ENCODE data around the gene SPTBN1. TPM values are rescaled to one million over a fixed set of nuclear protein-coding genes. Genes with fewer than 3 reads are reported as not detected.
"Not testable (repeated sequence)": the region's sequence is repeated elsewhere in the genome, so short reads cannot be mapped to it uniquely, and the experiment has no call there.

The SPTBN1 gene
- total RNA-seq, 1 experiment from 2014 or later: 202 TPM

DNA sequence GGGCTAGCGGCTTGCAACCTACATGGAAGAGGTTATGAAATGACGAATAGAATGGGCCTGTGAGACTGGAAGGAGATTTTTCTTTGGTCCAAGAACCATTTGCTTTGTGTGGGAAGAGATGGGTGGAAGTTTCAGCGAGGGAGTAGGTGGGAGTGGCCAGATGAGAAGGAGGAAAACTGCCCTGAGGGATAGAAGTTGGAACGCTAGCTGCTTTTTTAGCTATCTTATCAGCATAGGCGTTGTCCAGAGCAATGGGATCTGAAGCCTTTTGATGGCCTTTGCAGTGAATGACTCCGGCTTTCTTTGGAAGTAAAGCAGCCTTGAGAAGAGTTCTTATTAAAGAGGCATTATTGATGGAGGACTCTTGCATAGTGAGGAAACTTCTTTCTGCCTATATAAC is 52.4 kb downstream of the SPTBN1 start:
- ATAC-seq (no peak), DNase-seq (no peak)
- Histone ChIP-seq H3K9ac (ENCODE audit: low read length) (no peak overlapping the region), H3K79me2 (ENCODE audit: low read length) (no peaks in the 10 kb centered on the region), H3K9me2 (replicated peaks; ENCODE audit: low read length) (no peaks in the 10 kb centered on the region), H3K27ac (ENCODE audit: low read length) (no peak overlapping the region), H3K36me3 (ENCODE audit: low read depth, low read length) (no peaks in the 10 kb centered on the region), H4K20me1 (ENCODE audit: low read length) (no peaks in the 10 kb centered on the region), H3K9me3 (ENCODE audit: low read length) (no peaks in the 10 kb centered on the region), H3F3A (ENCODE audit: low read length, unreplicated experiment) (no peaks in the 10 kb centered on the region), H3K4me1 (ENCODE audit: insufficient read depth, low read length) (peaks cover 9% of the 10 kb centered on the region; the same call in 1 of the 2 replicates), H3K4me3 (ENCODE audit: low read length) (no peak overlapping the region), H2AFZ (ENCODE audit: low read length) (no peak overlapping the region), H3K27me3 (ENCODE audit: low read length) (no peaks in the 10 kb centered on the region), H3K4me2 (ENCODE audit: low read length) (no peak overlapping the region)
- no peak for TF ChIP-seq EZH2 (IDR thresholded peaks at IDR 0.05; ENCODE audit: low read length, unreplicated experiment)
- TF ChIP-seq EZH2phosphoT487 (IDR thresholded peaks at IDR 0.05; ENCODE audit: borderline replicate concordance, low read length): no peak
- no peak for TF ChIP-seq CTCF (conservative IDR thresholded peaks at IDR 0.05; ENCODE audit: low read depth, low read length)
- intact Hi-C loops (cut with micrococcal nuclease): no loop called here
- ChIA-PET POLR2A (ENCODE audit: unreplicated experiment) (no interaction called here), CTCF (no interaction called here)
- no TSS peak for BruUV-seq (replicated peaks)

GRCh38 chr2:54509043-54509442 is 52.9 kb downstream of the SPTBN1 start:
- H2AFZ ChIP-seq (ENCODE audit: low read length); H3K27ac ChIP-seq (ENCODE audit: low read length); H3K4me2 ChIP-seq (ENCODE audit: low read length); ATAC-seq; H3F3A ChIP-seq (ENCODE audit: low read length, unreplicated experiment); H3K9me3 ChIP-seq (ENCODE audit: low read length); H3K79me2 ChIP-seq (ENCODE audit: low read length); H3K36me3 ChIP-seq (ENCODE audit: low read depth, low read length); POLR2A ChIA-PET (ENCODE audit: unreplicated experiment); H4K20me1 ChIP-seq (ENCODE audit: low read length); DNase-seq; intact Hi-C loops (cut with micrococcal nuclease); H3K9me2 ChIP-seq (replicated peaks; ENCODE audit: low read length); H3K4me3 ChIP-seq (ENCODE audit: low read length); BruUV-seq (replicated peaks); H3K27me3 ChIP-seq (ENCODE audit: low read length); H3K4me1 ChIP-seq (ENCODE audit: insufficient read depth, low read length); CTCF ChIA-PET; H3K9ac ChIP-seq (ENCODE audit: low read length): not testable (repeated sequence)

GRCh38 chr2:54510916-54511315 is 54.8 kb downstream of the SPTBN1 start:
- no peak for DNase-seq
- no TSS peak for BruUV-seq (replicated peaks)
- POLR2A ChIA-PET (ENCODE audit: unreplicated experiment): no interaction called here
- TF ChIP-seq EZH2phosphoT487 (IDR thresholded peaks at IDR 0.05; ENCODE audit: borderline replicate concordance, low read length): no peak
- no peak for TF ChIP-seq EZH2 (IDR thresholded peaks at IDR 0.05; ENCODE audit: low read length, unreplicated experiment)
- TF ChIP-seq CTCF (conservative IDR thresholded peaks at IDR 0.05; ENCODE audit: low read depth, low read length): no peak
- intact Hi-C loops (cut with micrococcal nuclease): no loop called here
- H3K4me1 ChIP-seq (ENCODE audit: insufficient read depth, low read length): no peaks in the 10 kb centered on the region
- CTCF ChIA-PET: no interaction called here
- no peaks in the 10 kb centered on the region for H3K79me2 ChIP-seq (ENCODE audit: low read length)
- H3K9ac ChIP-seq (ENCODE audit: low read length): no peak overlapping the region
- no peak overlapping the region for H2AFZ ChIP-seq (ENCODE audit: low read length)
- no peak overlapping the region for H3K4me3 ChIP-seq (ENCODE audit: low read length)
- H3K36me3 ChIP-seq (ENCODE audit: low read depth, low read length): no peaks in the 10 kb centered on the region
- no peak overlapping the region for H3K4me2 ChIP-seq (ENCODE audit: low read length)
- H3K27me3 ChIP-seq (ENCODE audit: low read length): no peaks in the 10 kb centered on the region
- no peaks in the 10 kb centered on the region for H4K20me1 ChIP-seq (ENCODE audit: low read length)
- H3K9me2 ChIP-seq (replicated peaks; ENCODE audit: low read length): no peaks in the 10 kb centered on the region
- no peak overlapping the region for H3K27ac ChIP-seq (ENCODE audit: low read length)
- H3F3A ChIP-seq (ENCODE audit: low read length, unreplicated experiment): no peaks in the 10 kb centered on the region
- no peak for ATAC-seq
- H3K9me3 ChIP-seq (ENCODE audit: low read length): no peaks in the 10 kb centered on the region

Measured in PC-3 (cell line).